ENCODE measurements around the gene OR4E1.
"Not testable (repeated sequence)": the region's sequence is repeated elsewhere in the genome, so short reads cannot be mapped to it uniquely, and the experiment has no call there.

OR4E1 gene

GRCh38 chr14:21668377-21668776, 5.2 kb downstream of the OR4E1 start:
- no peak for FAIRE-seq

GRCh38 chr14:21656980-21657379, 16.6 kb downstream of the OR4E1 start:
- no peak for TF ChIP-seq POU2F2 (IDR thresholded peaks at IDR 0.05; ENCODE audit: low read depth, low read length)
- TF ChIP-seq POLR2AphosphoS5 (IDR thresholded peaks at IDR 0.05; ENCODE audit: low read depth, low read length), result no peak
- TF ChIP-seq POLR2A (IDR thresholded peaks at IDR 0.05; ENCODE audit: low read depth, low read length), result no peak
- TF ChIP-seq PAX5 (IDR thresholded peaks at IDR 0.05; ENCODE audit: insufficient read depth, low read length, severe bottlenecking), result no peak
- no peak for TF ChIP-seq TAF1 (IDR thresholded peaks at IDR 0.05; ENCODE audit: low read depth, low read length)
- TF ChIP-seq SPI1 (IDR thresholded peaks at IDR 0.05; ENCODE audit: low read depth, low read length), result no peak
- DNase-seq (ENCODE audit: insufficient read length, low spot score), result no peak
- FAIRE-seq, result no peak

More at GRCh38 chr14:21668377-21668776, 5.2 kb downstream of the OR4E1 start:
- no peak for DNase-seq (ENCODE audit: insufficient read length, low spot score)
- TF ChIP-seq PAX5 (IDR thresholded peaks at IDR 0.05; ENCODE audit: insufficient read depth, low read length, severe bottlenecking) (no peak), POLR2A (IDR thresholded peaks at IDR 0.05; ENCODE audit: low read depth, low read length) (no peak), TAF1 (IDR thresholded peaks at IDR 0.05; ENCODE audit: low read depth, low read length) (no peak), POU2F2 (IDR thresholded peaks at IDR 0.05; ENCODE audit: low read depth, low read length) (no peak), POLR2AphosphoS5 (IDR thresholded peaks at IDR 0.05; ENCODE audit: low read depth, low read length) (no peak), SPI1 (IDR thresholded peaks at IDR 0.05; ENCODE audit: low read depth, low read length) (no peak)

- no peak for FAIRE-seq
- TF ChIP-seq SPI1 (IDR thresholded peaks at IDR 0.05; ENCODE audit: low read depth, low read length), result no peak
- no peak for TF ChIP-seq TAF1 (IDR thresholded peaks at IDR 0.05; ENCODE audit: low read depth, low read length)
Measured at GRCh38 chr14:21654215-21654614, 19.4 kb downstream of the OR4E1 start.

GRCh38 chr14:21653331-21653885, 20.2 kb downstream of the OR4E1 start, which contains the start of gene OR4E2:
TSS of gene OR4E2 (plus strand) at chr14:21653835. CDS start at chr14:21665083, 11,248 bp downstream.
- TF ChIP-seq SPI1 (IDR thresholded peaks at IDR 0.05; ENCODE audit: low read depth, low read length) (no peak), TAF1 (IDR thresholded peaks at IDR 0.05; ENCODE audit: low read depth, low read length) (no peak), POU2F2 (IDR thresholded peaks at IDR 0.05; ENCODE audit: low read depth, low read length) (no peak), PAX5 (IDR thresholded peaks at IDR 0.05; ENCODE audit: insufficient read depth, low read length, severe bottlenecking) (no peak), POLR2AphosphoS5 (IDR thresholded peaks at IDR 0.05; ENCODE audit: low read depth, low read length) (no peak), POLR2A (IDR thresholded peaks at IDR 0.05; ENCODE audit: low read depth, low read length) (no peak)
- DNase-seq (ENCODE audit: insufficient read length, low spot score), result no peak
- no peak for FAIRE-seq

More at GRCh38 chr14:21654215-21654614, 19.4 kb downstream of the OR4E1 start:
- no peak for DNase-seq (ENCODE audit: insufficient read length, low spot score)

GRCh38 chr14:21652209-21652808, 21.3 kb downstream of the OR4E1 start:
- no peak for TF ChIP-seq PAX5 (IDR thresholded peaks at IDR 0.05; ENCODE audit: insufficient read depth, low read length, severe bottlenecking)
- TF ChIP-seq POLR2A (IDR thresholded peaks at IDR 0.05; ENCODE audit: low read depth, low read length), result no peak
- no peak for TF ChIP-seq POU2F2 (IDR thresholded peaks at IDR 0.05; ENCODE audit: low read depth, low read length)
- no peak for TF ChIP-seq POLR2AphosphoS5 (IDR thresholded peaks at IDR 0.05; ENCODE audit: low read depth, low read length)
- TF ChIP-seq SPI1 (IDR thresholded peaks at IDR 0.05; ENCODE audit: low read depth, low read length), result no peak
- TF ChIP-seq TAF1 (IDR thresholded peaks at IDR 0.05; ENCODE audit: low read depth, low read length), result no peak
- no peak for FAIRE-seq
- DNase-seq (ENCODE audit: insufficient read length, low spot score), result no peak

GRCh38 chr14:21647380-21647779, 26.2 kb downstream of the OR4E1 start:
- FAIRE-seq, result no peak
- no peak for DNase-seq (ENCODE audit: insufficient read length, low spot score)
- TF ChIP-seq TAF1 (IDR thresholded peaks at IDR 0.05; ENCODE audit: low read depth, low read length) (no peak), POLR2A (IDR thresholded peaks at IDR 0.05; ENCODE audit: low read depth, low read length) (no peak), POLR2AphosphoS5 (IDR thresholded peaks at IDR 0.05; ENCODE audit: low read depth, low read length) (no peak), POU2F2 (IDR thresholded peaks at IDR 0.05; ENCODE audit: low read depth, low read length) (no peak), PAX5 (IDR thresholded peaks at IDR 0.05; ENCODE audit: insufficient read depth, low read length, severe bottlenecking) (no peak), SPI1 (IDR thresholded peaks at IDR 0.05; ENCODE audit: low read depth, low read length) (no peak)

- no peak for DNase-seq (ENCODE audit: insufficient read length, low spot score)
- no peak for TF ChIP-seq POLR2A (IDR thresholded peaks at IDR 0.05; ENCODE audit: low read depth, low read length)
- TF ChIP-seq TAF1 (IDR thresholded peaks at IDR 0.05; ENCODE audit: low read depth, low read length), result no peak
- TF ChIP-seq PAX5 (IDR thresholded peaks at IDR 0.05; ENCODE audit: insufficient read depth, low read length, severe bottlenecking), result no peak
- no peak for TF ChIP-seq POLR2AphosphoS5 (IDR thresholded peaks at IDR 0.05; ENCODE audit: low read depth, low read length)
- TF ChIP-seq SPI1 (IDR thresholded peaks at IDR 0.05; ENCODE audit: low read depth, low read length), result no peak
- no peak for TF ChIP-seq POU2F2 (IDR thresholded peaks at IDR 0.05; ENCODE audit: low read depth, low read length)
- no peak for FAIRE-seq
Measured at GRCh38 chr14:21643407-21643806, 30.2 kb downstream of the OR4E1 start.

- no peak for TF ChIP-seq SPI1 (IDR thresholded peaks at IDR 0.05; ENCODE audit: low read depth, low read length)
- DNase-seq (ENCODE audit: insufficient read length, low spot score) (no peak), FAIRE-seq (no peak)
Measured at GRCh38 chr14:21642683-21643082, 30.9 kb downstream of the OR4E1 start.

- TF ChIP-seq POLR2AphosphoS5 (IDR thresholded peaks at IDR 0.05; ENCODE audit: low read depth, low read length) (no peak), PAX5 (IDR thresholded peaks at IDR 0.05; ENCODE audit: insufficient read depth, low read length, severe bottlenecking) (no peak), TAF1 (IDR thresholded peaks at IDR 0.05; ENCODE audit: low read depth, low read length) (no peak), SPI1 (IDR thresholded peaks at IDR 0.05; ENCODE audit: low read depth, low read length) (no peak), POU2F2 (IDR thresholded peaks at IDR 0.05; ENCODE audit: low read depth, low read length) (no peak), POLR2A (IDR thresholded peaks at IDR 0.05; ENCODE audit: low read depth, low read length) (no peak)
- no peak for FAIRE-seq
- DNase-seq (ENCODE audit: insufficient read length, low spot score), result no peak
Measured at GRCh38 chr14:21634840-21635239, 38.8 kb downstream of the OR4E1 start, which contains the start of gene OR10G2. TSS of gene OR10G2 (minus strand) at chr14:21634940. CDS start at chr14:21634842, 98 bp downstream.

- TF ChIP-seq POU2F2 (IDR thresholded peaks at IDR 0.05; ENCODE audit: low read depth, low read length), result no peak
- TF ChIP-seq PAX5 (IDR thresholded peaks at IDR 0.05; ENCODE audit: insufficient read depth, low read length, severe bottlenecking), result no peak
- no peak for TF ChIP-seq SPI1 (IDR thresholded peaks at IDR 0.05; ENCODE audit: low read depth, low read length)
- TF ChIP-seq POLR2A (IDR thresholded peaks at IDR 0.05; ENCODE audit: low read depth, low read length), result no peak
- no peak for TF ChIP-seq POLR2AphosphoS5 (IDR thresholded peaks at IDR 0.05; ENCODE audit: low read depth, low read length)
- no peak for TF ChIP-seq TAF1 (IDR thresholded peaks at IDR 0.05; ENCODE audit: low read depth, low read length)
- FAIRE-seq (no peak), DNase-seq (ENCODE audit: insufficient read length, low spot score) (no peak)
Measured at GRCh38 chr14:21631084-21631483, 42.5 kb downstream of the OR4E1 start.

- DNase-seq (ENCODE audit: insufficient read length, low spot score); FAIRE-seq: not testable (repeated sequence)
Measured at GRCh38 chr14:21630503-21630902, 43.1 kb downstream of the OR4E1 start.
